K562 (cell line): ENCODE measurements around the gene DIPK1A. TPM values are rescaled to one million over a fixed set of nuclear protein-coding genes. Genes with fewer than 3 reads are reported as not detected.

Experiments used
- ATAC-seq: fragments of 200-7000 bp; cut with Tn5 transposase; 3 replicates; pipeline ENCODE4 v1.9.1; 2020; ENCODE audit warnings: moderate library complexity
- BruUV-seq: library from RNA; stranded (reverse); fragments of 400-500 nt; replicated peaks from 2 replicates; lab custom pipeline; 2021; lab: Mats Ljungman, UMichigan
- CTCF ChIA-PET: fragments of 300-600 bp; formaldehyde crosslinking; extraction: SDS; loops from one replicate; lab custom pipeline; 2021; ENCODE audit warnings: low intra/inter-chr PET ratio; lab: Yijun Ruan, JAX
- POLR2A ChIA-PET: fragments of 300-600, 350-650 bp; sonication (Branson Sonifier 250); formaldehyde crosslinking; extraction: SDS; loops from one replicate; lab custom pipeline; 2021; ENCODE audit warnings: antibody characterized with exemption, inconsistent platforms; lab: Yijun Ruan, JAX
- DNase-seq, 4 experiments: peaks; one replicate each; pipeline versions ENCODE4 v3.0.0 to v3.0.0-alpha.2; 2011 to 2018; ENCODE audit warnings: low spot score in 3 of 4, mixed read lengths in 3 of 4; ENCODE audit errors: extremely low read depth in 1 of 4
- FAIRE-seq: peaks from 2 replicates; lab custom pipeline; 2011; peaks lifted over from hg19 to GRCh38; lab: Jason Lieb, UNC
- H2AFZ ChIP-seq: 2 replicates; pipeline ENCODE4 v1.6.0; 2011; ENCODE audit warnings: low read depth, low read length, control low read depth, inconsistent platforms
- H3K27ac ChIP-seq: fragments of 200-600 bp; 3 replicates; pipeline ENCODE4 v1.8.0; 2011; ENCODE audit warnings: low read depth, mild to moderate bottlenecking, control low read depth, inconsistent platforms, low read length, moderate library complexity, mixed read lengths; ENCODE audit errors: extremely low read depth
- H3K27me3 ChIP-seq, 2 experiments: fragments of 300-600 bp in 1 of 2; 2 replicates in 1 of 2; 3 replicates in 1 of 2; pipeline versions ENCODE4 v1.6.0 to v1.8.0; 2011; ENCODE audit warnings: inconsistent platforms in 2 of 2, low read length in 2 of 2, mild to moderate bottlenecking in 1 of 2, mixed read lengths in 1 of 2, moderate library complexity in 1 of 2; ENCODE audit not compliant: control insufficient read depth in 2 of 2, insufficient read depth in 2 of 2
- H3K36me3 ChIP-seq: fragments of 300-600 bp; 3 replicates; pipeline ENCODE4 v1.8.0; 2011; ENCODE audit warnings: mild to moderate bottlenecking, low read length, inconsistent platforms; ENCODE audit not compliant: control insufficient read depth, insufficient read depth
- H3K4me1 ChIP-seq, 2 experiments: fragments of 200-600 bp in 1 of 2; replicated peaks in 1 of 2; 2 replicates in 1 of 2; 3 replicates in 1 of 2; pipeline versions ENCODE4 v1.5.1 to v1.8.0; 2011; ENCODE audit warnings: inconsistent platforms in 2 of 2, low read length in 2 of 2, mild to moderate bottlenecking in 1 of 2, mixed read lengths in 1 of 2, moderate library complexity in 1 of 2; ENCODE audit not compliant: control insufficient read depth in 2 of 2, insufficient read depth in 2 of 2
- H3K4me2 ChIP-seq: 2 replicates; pipeline ENCODE4 v1.6.1; 2011; ENCODE audit warnings: low read length, control low read depth, inconsistent platforms, mixed read lengths; ENCODE audit not compliant: insufficient read depth
- H3K4me3 ChIP-seq: fragments of 200-600 bp; sonication (generic), shearing (Covaris generic); 2 replicates; pipeline ENCODE4 v1.5.1; 2016; ENCODE audit warnings: control low read depth, inconsistent platforms
- H3K79me2 ChIP-seq: fragments of 200-600 bp; 3 replicates; pipeline ENCODE4 v1.8.0; 2011; ENCODE audit warnings: low read length, inconsistent platforms; ENCODE audit not compliant: control insufficient read depth, insufficient read depth
- H3K9ac ChIP-seq, 2 experiments: 2 replicates each; pipeline versions ENCODE4 v1.6.0 to v1.6.1; 2011; ENCODE audit warnings: low read depth in 2 of 2, low read length in 2 of 2, control low read depth in 1 of 2, inconsistent platforms in 1 of 2, mild to moderate bottlenecking in 1 of 2, mixed read lengths in 1 of 2; ENCODE audit not compliant: insufficient read depth in 1 of 2
- H3K9me1 ChIP-seq: one replicate; pipeline ENCODE4 v1.6.0; 2011; ENCODE audit warnings: inconsistent platforms, mild to moderate bottlenecking, low read length, moderate library complexity; ENCODE audit not compliant: control insufficient read depth, insufficient read depth
- H3K9me3 ChIP-seq: replicated peaks from 2 replicates; pipeline ENCODE4 v1.5.1; 2011; ENCODE audit warnings: low read depth, low read length, inconsistent platforms; ENCODE audit not compliant: control insufficient read depth, insufficient read depth
- H4K20me1 ChIP-seq: replicated peaks from 2 replicates; pipeline ENCODE4 v1.6.1; 2011; ENCODE audit warnings: low read length, inconsistent platforms, mixed read lengths; ENCODE audit not compliant: control insufficient read depth, insufficient read depth
- BDP1 ChIP-seq: IDR thresholded peaks from 3 replicates; pipeline ENCODE4 v1.6.1; 2011; ENCODE audit not compliant: insufficient read length, insufficient read depth
- BRD9 ChIP-seq: fragments of 450-650 bp; IDR thresholded peaks from 2 replicates; pipeline ENCODE4 v1.6.1; 2018; ENCODE audit warnings: low read depth; ENCODE audit not compliant: partially characterized antibody
- BRF1 ChIP-seq: IDR thresholded peaks from 3 replicates; pipeline ENCODE4 v1.6.1; 2011; ENCODE audit warnings: borderline replicate concordance, mild to moderate bottlenecking; ENCODE audit not compliant: insufficient read length; ENCODE audit errors: extremely low read depth
- CEBPG ChIP-seq, 3 experiments: fragments of 200-800 bp in 1 of 3; sonication (Bioruptor generic) in 1 of 3; sonication (generic) in 1 of 3; formaldehyde crosslinking in 1 of 3; IDR thresholded peaks in 2 of 3; conservative IDR thresholded peaks in 1 of 3; 2 replicates each; pipeline versions ENCODE4 v1.6.1 to v1.8.0; 2016 to 2022; ENCODE audit warnings: missing compliant biosample characterization in 2 of 3, missing genetic modification characterization in 2 of 3, mild to moderate bottlenecking in 1 of 3, missing genetic modification reagents in 1 of 3
- GTF2E2 ChIP-seq: fragments of 200-800 bp; sonication (Bioruptor generic); IDR thresholded peaks from 2 replicates; pipeline ENCODE4 v1.6.1; 2016; ENCODE audit warnings: missing genetic modification characterization, missing compliant biosample characterization
- HOMEZ ChIP-seq: fragments of 250-450 bp; sonication (Bioruptor Pico); IDR thresholded peaks from 2 replicates; pipeline ENCODE4 v1.4.0; 2020; ENCODE audit warnings: mild to moderate bottlenecking, moderate library complexity
- MTA2 ChIP-seq: fragments of 450-650 bp; IDR thresholded peaks from 2 replicates; pipeline ENCODE4 v1.6.1; 2016; ENCODE audit warnings: low read depth
- RFX1 ChIP-seq: fragments of 450-650 bp; IDR thresholded peaks from 2 replicates; pipeline ENCODE4 v1.6.1; 2016; ENCODE audit warnings: mild to moderate bottlenecking, moderate library complexity
- THRB ChIP-seq: fragments of 450-650 bp; formaldehyde crosslinking; conservative IDR thresholded peaks from 2 replicates; pipeline ENCODE4 v1.4.0; 2022; ENCODE audit warnings: mild to moderate bottlenecking, missing genetic modification characterization
- ZBED1 ChIP-seq: IDR thresholded peaks from 2 replicates; pipeline ENCODE4 v1.6.1; 2014
- ZNF583 ChIP-seq: fragments of 250-450 bp; sonication (Bioruptor Pico); IDR thresholded peaks from 2 replicates; pipeline ENCODE4 v1.4.0; 2020
- ZNF695 ChIP-seq: fragments of 450-650 bp; formaldehyde crosslinking; IDR thresholded peaks from 2 replicates; pipeline ENCODE4 v1.4.0; 2020; ENCODE audit warnings: mild to moderate bottlenecking, moderate library complexity
- ZNF780A ChIP-seq: fragments of 250-450 bp; sonication (Bioruptor Pico); IDR thresholded peaks from 2 replicates; pipeline ENCODE4 v1.5.0; 2021; ENCODE audit warnings: mild to moderate bottlenecking
- WGBS: fragments of 100-300 bp; shearing (Covaris generic); methylation state at CpG from one replicate; pipeline ENCODE4 v1.1.6; 2016; ENCODE audit warnings: low coverage, mixed read lengths; ENCODE audit not compliant: insufficient coverage; ENCODE audit errors: missing lambda C conversion rate; 5-methylcytosine and 5-hydroxymethylcytosine counted together
- in situ Hi-C: fragments of 300-500 bp; cut with MboI; formaldehyde crosslinking; loops from 4 replicates; pipeline ENCODE4 v1.15.0; 2018; ENCODE audit warnings: inconsistent platforms, mixed read lengths
- intact Hi-C: fragments of 100-400 bp; cut with micrococcal nuclease; formaldehyde crosslinking; loops from 2 replicates; pipeline ENCODE4 v1.14.2; 2022
- polyA plus RNA-seq, 8 experiments: library from polyadenylated mRNA; depleted of rRNA in 4 of 8; stranded (reverse) in 5 of 8; unstranded in 3 of 8; fragments of >200 nt; fragmentation: Nextera tagmentation in 2 of 8; fragmentation: Illumina TruSeq in 1 of 8; extraction: Ambion mirVana in 2 of 8; extraction: Trizol in 1 of 8; gene quantifications; 2 replicates each; pipeline versions ENCODE4 v1.2.1 to v1.2.3, GENCODE V29; 2011 to 2014; ENCODE audit warnings: inconsistent platforms in 1 of 8, missing spikeins in 1 of 8
- total RNA-seq, 7 experiments: library from RNA; depleted of rRNA in 6 of 7; stranded (reverse); fragments of >200 nt in 6 of 7; fragmentation: Illumina TruSeq in 2 of 7; extraction: Trizol in 2 of 7; gene quantifications; 2 replicates each; pipeline versions ENCODE4 v1.2.1 to v1.2.3, GENCODE V29; 2011 to 2021; ENCODE audit warnings: low replicate concordance in 1 of 7
- TF ChIP-seq, protein P1 (sequence below): fragments of 250-450 bp; sonication (Bioruptor Pico); IDR thresholded peaks from 2 replicates; pipeline ENCODE4 v1.5.0; 2021
- TF ChIP-seq, protein P2 (sequence below): sonication (generic); formaldehyde crosslinking; IDR thresholded peaks from 2 replicates; pipeline ENCODE4 v1.8.0; 2022; ENCODE audit warnings: mild to moderate bottlenecking, missing genetic modification reagents

DIPK1A gene
- total and polyA plus RNA-seq, 9 of the 15 experiments (the other 6 are each of a cell fraction or from before 2014, with no cell fraction given), result 0.54 to 2.5 (median 1.3) TPM

DNA sequence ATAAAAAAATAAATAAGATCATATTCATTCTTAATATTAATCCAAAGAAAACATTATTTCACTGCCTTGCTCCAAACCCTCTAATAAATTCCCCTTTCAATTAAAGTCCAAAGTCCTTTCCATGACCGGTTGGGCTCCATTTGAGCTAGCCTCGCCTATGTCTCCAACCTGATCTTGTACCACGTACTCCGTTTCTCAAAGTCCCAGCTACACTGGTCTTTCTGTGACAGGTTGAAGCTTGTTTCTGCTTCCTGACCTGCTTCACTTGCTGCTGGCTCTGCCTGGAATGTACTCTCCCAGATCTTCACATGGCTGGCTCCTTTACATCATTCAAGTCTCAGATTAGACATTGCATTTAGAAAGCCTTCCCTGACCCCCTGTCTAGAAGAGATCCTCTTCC, 113.1 kb downstream of the DIPK1A start:
- H3K4me1 ChIP-seq, result peaks cover 13 to 14% of the 10 kb centered on the region in 2 experiments; a peak in 4 of 5 replicates
- H3K4me2 ChIP-seq, result no peak overlapping the region
- WGBS, result 27% methylated on average over 4 of the region's 4 CpGs
- H3K9me3 ChIP-seq, result no peaks in the 10 kb centered on the region
- H3K9me1 ChIP-seq, result no peaks in the 10 kb centered on the region
- in situ Hi-C loops (no loop called here), intact Hi-C loops (no loop called here)
- BruUV-seq, result no TSS peak
- ATAC-seq (peak; percentile 22), FAIRE-seq (no peak), DNase-seq (no peak)
- ChIA-PET CTCF (no interaction called here), POLR2A (interaction anchor here (1.2 kb wide), 1 partner anchor 36 kb away, joined by 3 read pairs; no protein-coding TSS in a partner anchor)
- no peaks in the 10 kb centered on the region for H3K27me3 ChIP-seq
- H3K4me3 ChIP-seq, result no peak overlapping the region
- H3K36me3 ChIP-seq, result peaks cover 11% of the 10 kb centered on the region; the same call in 1 of the 3 replicates
- H4K20me1 ChIP-seq, result no peaks in the 10 kb centered on the region
- H3K27ac ChIP-seq, result no peak overlapping the region
- H3K79me2 ChIP-seq, result no peaks in the 10 kb centered on the region
- no peak overlapping the region for H3K9ac ChIP-seq
- no peak overlapping the region for H2AFZ ChIP-seq
- TF ChIP-seq BRD9 (no peak), HOMEZ (CRISPR knock-in tag) (no peak), THRB (no peak), ZBED1 (no peak), BDP1 (no peak), ZNF583 (CRISPR knock-in tag) (no peak), ZNF780A (CRISPR knock-in tag) (no peak), CEBPG (CRISPR knock-in tag; IDR thresholded peaks at IDR 0.05) (no peak), CEBPG (tag; conservative IDR thresholded peaks at IDR 0.05 in 1 of 2, IDR thresholded peaks at IDR 0.05 in 1 of 2) (no peak), GTF2E2 (tag) (no peak), MTA2 (no peak), ZNF695 (CRISPR knock-in tag) (no peak), RFX1 (no peak), BRF1 (no peak)
- TF ChIP-seq, protein P1, sequence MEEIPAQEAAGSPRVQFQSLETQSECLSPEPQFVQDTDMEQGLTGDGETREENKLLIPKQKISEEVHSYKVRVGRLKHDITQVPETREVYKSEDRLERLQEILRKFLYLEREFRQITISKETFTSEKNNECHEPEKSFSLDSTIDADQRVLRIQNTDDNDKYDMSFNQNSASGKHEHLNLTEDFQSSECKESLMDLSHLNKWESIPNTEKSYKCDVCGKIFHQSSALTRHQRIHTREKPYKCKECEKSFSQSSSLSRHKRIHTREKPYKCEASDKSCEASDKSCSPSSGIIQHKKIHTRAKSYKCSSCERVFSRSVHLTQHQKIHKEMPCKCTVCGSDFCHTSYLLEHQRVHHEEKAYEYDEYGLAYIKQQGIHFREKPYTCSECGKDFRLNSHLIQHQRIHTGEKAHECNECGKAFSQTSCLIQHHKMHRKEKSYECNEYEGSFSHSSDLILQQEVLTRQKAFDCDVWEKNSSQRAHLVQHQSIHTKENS (CRISPR knock-in tag), result no peak
- TF ChIP-seq, protein P2, sequence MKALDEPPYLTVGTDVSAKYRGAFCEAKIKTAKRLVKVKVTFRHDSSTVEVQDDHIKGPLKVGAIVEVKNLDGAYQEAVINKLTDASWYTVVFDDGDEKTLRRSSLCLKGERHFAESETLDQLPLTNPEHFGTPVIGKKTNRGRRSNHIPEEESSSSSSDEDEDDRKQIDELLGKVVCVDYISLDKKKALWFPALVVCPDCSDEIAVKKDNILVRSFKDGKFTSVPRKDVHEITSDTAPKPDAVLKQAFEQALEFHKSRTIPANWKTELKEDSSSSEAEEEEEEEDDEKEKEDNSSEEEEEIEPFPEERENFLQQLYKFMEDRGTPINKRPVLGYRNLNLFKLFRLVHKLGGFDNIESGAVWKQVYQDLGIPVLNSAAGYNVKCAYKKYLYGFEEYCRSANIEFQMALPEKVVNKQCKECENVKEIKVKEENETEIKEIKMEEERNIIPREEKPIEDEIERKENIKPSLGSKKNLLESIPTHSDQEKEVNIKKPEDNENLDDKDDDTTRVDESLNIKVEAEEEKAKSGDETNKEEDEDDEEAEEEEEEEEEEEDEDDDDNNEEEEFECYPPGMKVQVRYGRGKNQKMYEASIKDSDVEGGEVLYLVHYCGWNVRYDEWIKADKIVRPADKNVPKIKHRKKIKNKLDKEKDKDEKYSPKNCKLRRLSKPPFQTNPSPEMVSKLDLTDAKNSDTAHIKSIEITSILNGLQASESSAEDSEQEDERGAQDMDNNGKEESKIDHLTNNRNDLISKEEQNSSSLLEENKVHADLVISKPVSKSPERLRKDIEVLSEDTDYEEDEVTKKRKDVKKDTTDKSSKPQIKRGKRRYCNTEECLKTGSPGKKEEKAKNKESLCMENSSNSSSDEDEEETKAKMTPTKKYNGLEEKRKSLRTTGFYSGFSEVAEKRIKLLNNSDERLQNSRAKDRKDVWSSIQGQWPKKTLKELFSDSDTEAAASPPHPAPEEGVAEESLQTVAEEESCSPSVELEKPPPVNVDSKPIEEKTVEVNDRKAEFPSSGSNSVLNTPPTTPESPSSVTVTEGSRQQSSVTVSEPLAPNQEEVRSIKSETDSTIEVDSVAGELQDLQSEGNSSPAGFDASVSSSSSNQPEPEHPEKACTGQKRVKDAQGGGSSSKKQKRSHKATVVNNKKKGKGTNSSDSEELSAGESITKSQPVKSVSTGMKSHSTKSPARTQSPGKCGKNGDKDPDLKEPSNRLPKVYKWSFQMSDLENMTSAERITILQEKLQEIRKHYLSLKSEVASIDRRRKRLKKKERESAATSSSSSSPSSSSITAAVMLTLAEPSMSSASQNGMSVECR (CRISPR knock-in tag), result no peak
